Stimulated activated CD4-positive, alpha-beta T cell treated with anti-CD3 and anti-CD28 coated beads, TNF-alpha, amount 100 ng/mL, for 4 hours (primary cell): Measurements from ENCODE around the gene TTC9.
A peak's percentile ranks its signal among the peaks of the same experiment; 100 is the strongest.

Experiments used
- DNase-seq, 3 experiments: peaks; one replicate each; pipeline ENCODE4 v3.0.0-alpha.2; 2020; ENCODE audit warnings: low read depth in 3 of 3

TTC9 gene

GRCh38 chr14:70714055-70714550 lies 72.4 kb downstream of the TTC9 start:
- peak in 2 of 3 experiments; percentile 1 to 28 for DNase-seq

GRCh38 chr14:70716483-70716882 lies 74.8 kb downstream of the TTC9 start:
- no peak for DNase-seq

- no peak for DNase-seq
Observed at GRCh38 chr14:70716958-70717357, 75.2 kb downstream of the TTC9 start.

GRCh38 chr14:70718383-70719118 lies 76.8 kb downstream of the TTC9 start:
- no peak for DNase-seq

- no peak for DNase-seq
Observed at GRCh38 chr14:70721542-70721941, 79.8 kb downstream of the TTC9 start.

GRCh38 chr14:70722418-70722817 lies 80.7 kb downstream of the TTC9 start:
- DNase-seq = no peak

GRCh38 chr14:70723276-70723675 lies 81.6 kb downstream of the TTC9 start:
- no peak for DNase-seq

- DNase-seq = no peak
Observed at GRCh38 chr14:70724110-70724509, 82.4 kb downstream of the TTC9 start.

GRCh38 chr14:70724944-70725343 lies 83.2 kb downstream of the TTC9 start:
- no peak for DNase-seq
